Stimulated activated CD4-positive, alpha-beta T cell treated with anti-CD3 and anti-CD28 coated beads, Interleukin-2, amount 100 ng/mL, for 24 hours (primary cell): ENCODE measurements around the gene IFFO2.
"Not testable (repeated sequence)": the region's sequence is repeated elsewhere in the genome, so short reads cannot be mapped to it uniquely, and the experiment has no call there.

Source experiments
- DNase-seq, 2 donors: peaks; one replicate each; pipeline ENCODE4 v3.0.0-alpha.2; 2020

IFFO2 gene

DNA sequence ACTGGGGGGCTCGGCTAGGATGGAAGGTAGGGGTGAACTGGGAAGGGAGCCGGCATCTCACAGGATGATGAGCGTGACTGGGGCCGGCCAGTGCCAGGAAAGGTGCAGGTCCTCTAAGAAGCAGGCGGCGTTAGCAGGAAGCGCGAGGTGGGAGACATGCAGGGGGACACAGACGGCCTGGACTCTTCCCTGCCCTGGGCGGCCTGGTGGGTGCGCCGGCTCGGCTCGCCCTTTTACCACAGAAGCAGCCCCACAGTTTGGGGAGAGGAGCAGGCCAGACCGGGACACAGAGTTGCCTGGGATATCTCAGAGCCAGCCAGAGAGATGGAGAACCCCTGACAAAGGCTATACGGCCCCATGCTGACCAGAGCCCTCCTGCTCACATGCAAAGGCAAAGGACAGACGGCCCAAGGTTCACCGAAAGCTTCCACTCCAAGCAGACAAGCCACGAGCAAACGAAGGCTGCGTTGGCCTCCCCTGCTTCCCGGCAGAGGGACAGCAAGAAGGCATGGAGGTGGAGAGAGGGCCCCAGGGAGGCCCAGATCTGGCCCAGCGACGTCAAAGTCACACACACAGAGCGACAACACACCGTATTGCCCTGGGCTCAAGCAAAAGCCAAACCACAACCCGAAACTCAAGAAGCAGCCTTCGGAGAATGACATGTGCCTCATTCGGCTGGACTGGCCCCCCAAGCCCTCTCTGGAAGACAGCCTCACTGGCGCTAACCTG is 39.2 kb downstream of the IFFO2 start:
- DNase-seq: no peak

DNA sequence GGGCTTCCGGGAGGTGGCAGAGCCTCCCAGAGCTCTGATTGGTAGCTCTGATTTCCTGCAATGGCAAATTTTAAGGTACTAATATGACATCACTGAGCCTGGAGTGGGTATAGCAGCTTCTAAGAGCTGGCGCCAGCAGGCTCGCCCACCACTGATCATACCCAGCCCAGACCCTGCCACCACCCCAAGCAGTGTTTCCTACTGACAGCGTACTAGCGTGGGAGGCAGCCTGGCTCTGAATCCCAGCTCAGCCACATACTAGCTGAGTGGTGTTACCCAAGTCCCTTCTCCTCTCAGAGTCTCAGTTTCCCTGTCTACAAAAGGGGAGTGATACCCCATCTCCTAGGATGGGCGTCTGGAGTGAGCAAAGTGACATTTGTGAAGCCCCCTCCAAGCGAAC is 41.1 kb downstream of the IFFO2 start:
- DNase-seq: no peak

DNA sequence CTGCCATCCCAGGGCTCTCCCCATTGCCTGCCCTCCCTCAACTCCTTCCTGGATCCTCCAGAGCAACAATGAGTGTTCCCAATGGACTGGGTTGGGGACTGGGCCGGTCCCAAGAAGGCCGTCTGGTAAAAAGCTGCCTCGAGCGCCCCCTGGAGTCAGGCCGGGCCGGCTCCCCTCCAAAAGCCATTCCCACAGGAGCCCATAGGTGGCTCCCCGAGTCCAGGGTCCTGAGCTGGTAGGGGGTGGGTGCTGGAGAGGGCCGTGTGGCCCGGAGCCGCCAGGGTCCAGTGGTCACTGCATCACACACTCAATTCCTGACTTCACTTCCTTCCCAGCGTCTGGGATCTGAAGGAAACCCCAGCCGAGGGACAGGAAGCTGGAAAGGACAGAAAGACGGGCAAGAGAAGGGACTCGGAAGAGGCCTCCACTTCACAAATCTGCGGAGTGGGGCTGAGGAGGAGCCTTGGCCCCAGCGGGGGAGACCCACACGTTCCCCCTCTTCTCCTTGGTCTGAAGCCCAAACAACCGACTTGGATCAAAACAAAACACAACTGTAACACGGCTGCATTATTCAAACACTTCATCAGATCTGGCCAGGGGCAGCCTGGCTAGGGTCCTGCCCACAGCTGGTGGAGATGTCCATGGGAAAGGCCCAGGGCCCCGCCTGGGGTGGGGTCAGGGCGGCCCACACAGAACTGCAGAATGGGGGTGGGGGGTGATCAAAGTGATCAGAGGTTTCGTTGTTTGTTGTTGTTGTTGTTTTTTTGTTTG is 43.2 kb downstream of the IFFO2 start:
- DNase-seq: peak; percentile 84 to 86

- no peak for DNase-seq
Measured at GRCh38 chr1:18912550-18912949, 43.9 kb downstream of the IFFO2 start.

GRCh38 chr1:18908911-18909771 is 47.3 kb downstream of the IFFO2 start:
- peak; percentile 39 for DNase-seq

- no peak for DNase-seq
Measured at GRCh38 chr1:18907917-18908845, 48.3 kb downstream of the IFFO2 start.

- DNase-seq: peak; percentile 41 to 68
Measured at GRCh38 chr1:18907021-18907916, 49.2 kb downstream of the IFFO2 start.

DNA sequence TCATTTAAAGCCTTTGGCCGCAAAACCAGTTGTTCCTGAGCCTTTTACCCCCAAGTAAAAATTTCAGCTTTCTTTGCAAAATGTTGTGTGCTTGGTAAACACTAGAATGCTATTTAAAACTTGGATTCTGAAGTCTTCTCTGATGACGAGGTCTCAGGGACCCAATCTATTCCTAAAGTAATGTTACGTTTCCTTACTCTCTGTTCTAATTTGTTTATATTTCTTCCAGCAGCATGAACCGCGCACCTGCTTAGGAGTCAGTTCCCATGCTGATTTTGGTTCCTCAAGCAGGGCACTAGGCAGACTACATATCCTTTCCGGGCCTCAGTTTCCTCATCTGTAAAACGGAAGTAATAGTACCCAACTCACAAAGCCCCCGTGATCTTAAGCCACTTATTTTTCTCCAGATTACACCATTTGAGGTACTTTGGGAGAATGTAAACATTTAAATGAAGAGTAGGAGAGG is 53.2 kb downstream of the IFFO2 start:
- no peak for DNase-seq

DNA sequence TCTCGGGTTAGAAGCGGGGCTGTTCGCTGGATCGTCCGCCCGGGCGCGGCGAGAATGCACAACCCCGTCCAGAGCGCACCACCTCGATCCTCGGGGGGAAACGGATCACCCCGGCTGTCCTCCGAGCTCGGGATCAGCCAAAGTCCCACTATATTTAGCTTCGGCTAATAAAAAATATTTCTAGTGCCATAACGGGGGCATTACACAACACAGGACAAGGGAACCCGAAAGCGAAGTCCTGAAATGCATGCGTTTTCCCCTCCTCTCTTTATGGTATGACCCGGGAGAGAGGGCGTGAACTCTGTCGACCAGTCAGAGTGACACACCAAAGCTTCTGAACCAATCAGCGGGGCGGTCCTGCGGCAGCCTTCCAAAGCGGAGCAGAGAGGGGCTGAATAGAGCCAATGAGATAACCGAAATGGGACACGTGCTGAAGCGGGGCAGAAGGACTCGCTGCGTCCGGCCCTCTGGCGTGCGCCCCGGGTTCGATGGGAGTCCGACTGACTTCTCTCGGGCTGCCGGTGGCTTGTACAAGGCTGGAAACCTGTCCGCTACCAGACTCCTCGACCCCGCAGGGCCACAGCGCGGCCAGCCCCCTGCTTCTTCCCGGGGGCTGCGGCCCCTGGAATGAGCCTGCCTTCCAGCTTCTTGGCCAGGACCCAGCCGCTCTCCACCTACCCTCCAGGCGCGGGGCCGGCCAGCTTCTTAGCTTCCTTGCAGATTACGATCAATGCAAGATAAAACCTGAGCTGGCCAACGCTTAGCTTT is 53.8 kb downstream of the IFFO2 start, which contains the start of gene ALDH4A1:
Gene ALDH4A1 (minus strand): TSS at position 33 of the 768 bp plus-strand sequence. CDS start 32 bp downstream, at position 1.
- DNase-seq: peak; percentile 90 to 93

GRCh38 chr1:18901952-18902522 is 54.4 kb downstream of the IFFO2 start:
- DNase-seq: peak; percentile 26 to 33

GRCh38 chr1:18901147-18901951 is 55.1 kb downstream of the IFFO2 start:
- no peak for DNase-seq

GRCh38 chr1:18900303-18900841 is 56.1 kb downstream of the IFFO2 start:
- DNase-seq: no peak

- DNase-seq: no peak
Measured at GRCh38 chr1:18899363-18900049, 57.0 kb downstream of the IFFO2 start.

DNA sequence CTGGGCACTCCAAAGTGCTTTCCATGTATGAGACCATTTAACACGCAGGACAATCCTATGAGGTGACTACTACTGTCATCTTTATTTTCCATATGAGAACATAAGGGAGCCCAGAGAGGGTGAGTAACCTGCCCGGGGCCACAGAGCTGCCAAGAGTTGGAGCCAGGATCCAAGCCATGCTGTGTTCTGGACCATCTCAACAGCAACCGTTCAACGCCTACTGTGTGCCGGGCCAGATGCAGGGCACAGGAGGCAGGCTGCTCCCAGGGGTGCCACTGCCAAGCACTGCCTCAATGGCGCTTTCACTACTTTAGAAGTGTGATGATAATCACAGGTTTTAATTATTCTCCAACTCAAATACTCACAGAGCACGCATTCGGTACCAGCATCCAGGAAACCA is 57.9 kb downstream of the IFFO2 start:
- DNase-seq: no peak

DNA sequence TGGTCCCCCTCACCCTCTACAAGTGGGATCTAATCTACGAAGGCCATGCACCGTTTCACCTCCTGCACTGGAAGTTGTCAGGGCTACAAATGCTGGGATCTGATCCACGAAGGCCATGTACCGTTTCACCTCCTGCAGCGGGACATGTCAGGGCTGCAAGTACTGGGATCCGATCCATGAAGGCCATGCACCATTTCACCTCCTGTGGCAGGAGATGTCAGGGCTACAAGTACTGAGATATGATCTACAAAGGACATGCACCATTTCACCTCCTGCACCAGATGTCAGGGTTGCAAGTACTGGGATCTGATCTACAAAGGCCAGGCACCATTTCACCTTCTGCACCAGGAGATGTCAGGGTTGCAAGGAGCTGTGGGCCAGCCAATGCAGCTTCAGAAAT is 61.2 kb downstream of the IFFO2 start:
- DNase-seq: no peak

- DNase-seq: no peak
Measured at GRCh38 chr1:18893120-18893519, 63.4 kb downstream of the IFFO2 start.

DNA sequence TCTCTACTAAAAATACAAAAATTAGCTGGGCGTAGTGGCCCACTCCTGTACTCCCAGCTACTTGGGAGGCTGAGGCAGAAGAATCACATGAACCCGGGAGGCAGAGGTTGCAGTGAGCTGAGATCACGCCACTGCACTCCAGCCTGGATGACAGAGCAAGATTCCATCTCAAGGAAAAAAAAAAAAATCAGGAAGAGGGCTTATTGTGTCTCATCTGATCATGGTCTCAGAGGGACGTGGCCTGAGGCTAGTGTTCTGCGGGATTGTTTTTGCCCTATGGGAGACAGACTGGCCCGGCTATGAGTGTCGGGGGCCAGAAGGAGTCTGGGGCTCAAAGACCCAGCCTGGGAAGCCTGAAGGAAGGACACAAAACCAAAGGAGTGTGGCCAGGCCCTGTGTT is 64.6 kb downstream of the IFFO2 start:
- not testable (repeated sequence) for DNase-seq

DNA sequence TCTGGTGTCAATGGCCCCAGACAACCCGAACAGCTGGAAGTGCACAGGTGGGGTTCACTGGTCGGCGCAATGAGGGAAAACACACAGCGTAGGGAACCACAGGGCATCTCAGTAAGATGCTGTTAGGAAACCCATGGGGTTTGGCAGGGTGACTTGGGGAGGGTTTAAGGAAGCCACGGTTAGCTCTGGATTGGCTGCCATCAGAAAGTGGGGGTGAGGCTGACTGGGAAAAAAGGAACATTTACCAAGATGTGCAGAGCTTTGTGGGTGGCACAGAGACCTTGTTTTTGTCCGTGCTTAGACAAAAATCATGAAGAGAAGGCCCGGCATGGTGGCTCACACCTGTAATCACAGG is 65.1 kb downstream of the IFFO2 start:
- DNase-seq: no peak
